Mammary epithelial cell (primary cell): ENCODE data around the gene SORCS2.

Source experiments
- CTCF ChIP-seq, 2 donors: IDR thresholded peaks in 1 of 2; conservative IDR thresholded peaks in 1 of 2; 2 replicates each; pipeline ENCODE4 v1.5.1; 2011 to 2012; ENCODE audit warnings: inconsistent platforms in 2 of 2, low read length in 2 of 2, mild to moderate bottlenecking in 2 of 2, control low read depth in 1 of 2, low read depth in 1 of 2; ENCODE audit not compliant: insufficient read depth in 1 of 2; ENCODE audit errors: extremely low read depth in 1 of 2
- EZH2 ChIP-seq: IDR thresholded peaks from 2 replicates; pipeline ENCODE4 v1.6.1; 2012; ENCODE audit warnings: low read length, inconsistent platforms, borderline replicate concordance

- TF ChIP-seq CTCF (conservative IDR thresholded peaks at IDR 0.05 in 1 of 2, IDR thresholded peaks at IDR 0.05 in 1 of 2; ENCODE audit: extremely low read depth in 1 of 2, insufficient read depth in 1 of 2, low read depth in 1 of 2, low read length in 2 of 2) (no peak), EZH2 (no peak)
Measured at GRCh38 chr4:7655511-7656243, 463.3 kb downstream of the SORCS2 start.
